Keratinocyte (primary cell): ENCODE measurements around the gene DRAM2.

Experiments used
- EZH2 ChIP-seq: IDR thresholded peaks from one replicate; pipeline ENCODE4 v1.6.1; 2012; ENCODE audit warnings: inconsistent platforms, mild to moderate bottlenecking, low read length, moderate library complexity
- TF ChIP-seq, protein P1 (sequence below), 3 experiments: IDR thresholded peaks in 1 of 3; conservative IDR thresholded peaks in 1 of 3; optimal IDR thresholded peaks in 1 of 3; 2 replicates in 2 of 3; 3 replicates in 1 of 3; pipeline versions ENCODE3 to v1.5.1; 2011; ENCODE audit warnings: low read length in 3 of 3, mild to moderate bottlenecking in 3 of 3, moderate library complexity in 2 of 3, control low read depth in 1 of 3, inconsistent platforms in 1 of 3; ENCODE audit not compliant: insufficient read depth in 2 of 3; ENCODE audit errors: extremely low read depth in 1 of 3

DNA sequence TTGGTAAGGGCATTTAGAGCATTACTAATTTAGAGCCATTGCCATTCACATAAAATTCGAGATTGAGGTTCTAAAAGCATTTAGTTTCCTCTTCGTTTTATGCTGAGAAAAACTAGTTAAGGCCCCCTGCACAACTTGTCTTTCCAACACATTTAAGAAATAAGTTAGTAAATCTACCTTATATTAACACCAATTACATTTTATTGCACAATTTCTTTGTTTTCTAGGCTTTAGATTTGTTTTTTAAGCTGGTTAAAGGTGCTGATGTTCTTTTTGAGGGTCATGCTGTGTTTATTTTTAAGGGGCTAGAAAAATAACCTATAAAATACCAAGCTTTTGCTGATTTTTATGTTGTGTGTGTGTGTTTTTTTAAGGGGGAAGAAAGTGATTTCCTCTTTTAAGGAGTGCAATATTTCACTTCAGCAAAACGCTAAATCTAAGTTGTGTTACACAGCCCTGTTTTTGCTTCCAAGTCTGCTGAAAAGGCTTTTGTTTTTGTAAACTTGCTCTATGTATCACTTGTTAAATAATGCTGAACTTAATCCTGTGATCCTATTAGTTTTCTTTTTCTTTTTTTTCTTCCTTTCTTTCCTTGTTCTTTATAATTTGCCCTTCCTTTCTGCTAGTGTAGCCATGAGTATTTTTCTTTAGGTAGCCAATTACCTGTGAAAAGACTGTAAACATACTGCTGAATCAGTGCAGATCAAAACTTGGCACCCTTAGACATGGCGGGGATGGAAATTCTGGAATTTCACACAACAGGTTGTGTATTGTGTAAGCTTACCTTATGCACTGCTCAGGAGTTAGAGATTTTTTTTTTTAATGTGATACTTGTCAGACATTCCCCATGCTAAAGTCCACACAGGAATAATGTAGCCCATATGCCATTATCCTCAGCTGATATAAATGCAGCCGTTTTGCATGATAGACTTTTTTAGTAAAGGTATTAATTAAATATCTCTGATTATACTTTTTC lies 1.6 kb upstream of the DRAM2 start:
- TF ChIP-seq, protein P1, sequence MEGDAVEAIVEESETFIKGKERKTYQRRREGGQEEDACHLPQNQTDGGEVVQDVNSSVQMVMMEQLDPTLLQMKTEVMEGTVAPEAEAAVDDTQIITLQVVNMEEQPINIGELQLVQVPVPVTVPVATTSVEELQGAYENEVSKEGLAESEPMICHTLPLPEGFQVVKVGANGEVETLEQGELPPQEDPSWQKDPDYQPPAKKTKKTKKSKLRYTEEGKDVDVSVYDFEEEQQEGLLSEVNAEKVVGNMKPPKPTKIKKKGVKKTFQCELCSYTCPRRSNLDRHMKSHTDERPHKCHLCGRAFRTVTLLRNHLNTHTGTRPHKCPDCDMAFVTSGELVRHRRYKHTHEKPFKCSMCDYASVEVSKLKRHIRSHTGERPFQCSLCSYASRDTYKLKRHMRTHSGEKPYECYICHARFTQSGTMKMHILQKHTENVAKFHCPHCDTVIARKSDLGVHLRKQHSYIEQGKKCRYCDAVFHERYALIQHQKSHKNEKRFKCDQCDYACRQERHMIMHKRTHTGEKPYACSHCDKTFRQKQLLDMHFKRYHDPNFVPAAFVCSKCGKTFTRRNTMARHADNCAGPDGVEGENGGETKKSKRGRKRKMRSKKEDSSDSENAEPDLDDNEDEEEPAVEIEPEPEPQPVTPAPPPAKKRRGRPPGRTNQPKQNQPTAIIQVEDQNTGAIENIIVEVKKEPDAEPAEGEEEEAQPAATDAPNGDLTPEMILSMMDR (optimal IDR thresholded peaks at IDR 0.05 in 1 of 3, IDR thresholded peaks at IDR 0.05 in 1 of 3, conservative IDR thresholded peaks at IDR 0.05 in 1 of 3; ENCODE audit: extremely low read depth in 1 of 3, insufficient read depth in 2 of 3, low read length in 3 of 3), result no peak
- no peak for TF ChIP-seq EZH2
